CD14-positive monocyte (primary cell): ENCODE results near the gene ADAMTS18. TPM values are rescaled to one million over a fixed set of nuclear protein-coding genes. Genes with fewer than 3 reads are reported as not detected.

Experiments
- DNase-seq, 3 donors: peaks; one replicate each; pipeline ENCODE4 v3.0.0-alpha.2; 2011 to 2022
- H2AFZ ChIP-seq: 2 replicates; pipeline ENCODE4 v1.6.0; 2012; ENCODE audit warnings: mild to moderate bottlenecking, low read depth, low read length, inconsistent platforms; ENCODE audit not compliant: insufficient read depth, poor library complexity, severe bottlenecking
- H3K27ac ChIP-seq, 2 donors: 1 replicate in 1 of 2; 2 replicates in 1 of 2; pipeline ENCODE4 v1.5.1; 2012 to 2013; ENCODE audit warnings: low read length in 2 of 2, control low read depth in 1 of 2, inconsistent platforms in 1 of 2, low read depth in 1 of 2, mild to moderate bottlenecking in 1 of 2
- H3K27me3 ChIP-seq, 2 donors: one replicate each; pipeline versions ENCODE4 v1.6.0 to v1.6.1; 2011 to 2013; ENCODE audit warnings: low read length in 2 of 2; ENCODE audit not compliant: control insufficient read depth in 2 of 2, insufficient read depth in 2 of 2
- H3K36me3 ChIP-seq, 2 donors: replicated peaks in 1 of 2; 1 replicate in 1 of 2; 2 replicates in 1 of 2; pipeline versions ENCODE4 v1.5.1 to v1.6.1; 2012 to 2013; ENCODE audit warnings: low read length in 2 of 2, control low read depth in 1 of 2, inconsistent platforms in 1 of 2, mild to moderate bottlenecking in 1 of 2; ENCODE audit not compliant: insufficient read depth in 2 of 2, control insufficient read depth in 1 of 2
- H3K4me1 ChIP-seq, 2 donors: 1 replicate in 1 of 2; 2 replicates in 1 of 2; pipeline versions ENCODE4 v1.5.1 to v1.6.1; 2012 to 2013; ENCODE audit warnings: low read length in 2 of 2, control low read depth in 1 of 2, inconsistent platforms in 1 of 2, mild to moderate bottlenecking in 1 of 2, moderate library complexity in 1 of 2; ENCODE audit not compliant: insufficient read depth in 2 of 2, control insufficient read depth in 1 of 2
- H3K4me2 ChIP-seq: replicated peaks from 2 replicates; pipeline ENCODE3; 2012; ENCODE audit warnings: low read length, moderate library complexity, mild to moderate bottlenecking; ENCODE audit not compliant: poor library complexity, severe bottlenecking; ENCODE audit errors: extremely low read depth
- H3K4me3 ChIP-seq, 3 experiments: fragments of 200-600 bp in 1 of 3; sonication (generic) in 1 of 3; replicated peaks in 1 of 3; 1 replicate in 2 of 3; 2 replicates in 1 of 3; pipeline ENCODE4 v1.5.1; 2011 to 2013; ENCODE audit warnings: low read length in 3 of 3, mild to moderate bottlenecking in 3 of 3, control low read depth in 2 of 3, low read depth in 2 of 3, inconsistent platforms in 1 of 3, moderate library complexity in 1 of 3
- H3K79me2 ChIP-seq: 2 replicates; pipeline ENCODE4 v1.6.0; 2012; ENCODE audit warnings: mild to moderate bottlenecking, control low read depth, inconsistent platforms, low read length, moderate library complexity; ENCODE audit not compliant: insufficient read depth
- H3K9ac ChIP-seq: 2 replicates; pipeline ENCODE4 v1.6.0; 2017; ENCODE audit warnings: low read length, mild to moderate bottlenecking; ENCODE audit not compliant: insufficient read depth, poor library complexity, severe bottlenecking
- H3K9me3 ChIP-seq, 2 donors: replicated peaks in 1 of 2; 1 replicate in 1 of 2; 2 replicates in 1 of 2; pipeline versions ENCODE4 v1.5.1 to v1.6.1; 2012 to 2013; ENCODE audit warnings: low read length in 2 of 2, control low read depth in 1 of 2; ENCODE audit not compliant: control insufficient read depth in 1 of 2, insufficient read depth in 1 of 2
- H4K20me1 ChIP-seq: 2 replicates; pipeline ENCODE4 v1.6.0; 2012; ENCODE audit warnings: mild to moderate bottlenecking, low read length, control low read depth, moderate library complexity; ENCODE audit not compliant: insufficient read depth
- H3K27ac Mint-ChIP-seq, 7 donors: one replicate each; pipeline ENCODE4 v1.8.0; 2020; ENCODE audit warnings: mild to moderate bottlenecking in 7 of 7, mixed read lengths in 7 of 7, moderate library complexity in 6 of 7, inconsistent platforms in 2 of 7
- H3K27me3 Mint-ChIP-seq, 3 donors: one replicate each; pipeline ENCODE4 v1.8.0; 2021 to 2022; ENCODE audit warnings: low read depth in 3 of 3, mild to moderate bottlenecking in 3 of 3, mixed read lengths in 3 of 3, moderate library complexity in 3 of 3, inconsistent platforms in 1 of 3
- H3K36me3 Mint-ChIP-seq, 2 donors: one replicate each; pipeline ENCODE4 v1.8.0; 2020; ENCODE audit warnings: mixed read lengths in 2 of 2, inconsistent platforms in 1 of 2, mild to moderate bottlenecking in 1 of 2
- H3K4me1 Mint-ChIP-seq: one replicate; pipeline ENCODE4 v1.8.0; 2020; ENCODE audit warnings: mild to moderate bottlenecking, mixed read lengths
- H3K4me3 Mint-ChIP-seq, 2 donors: one replicate each; pipeline ENCODE4 v1.8.0; 2020; ENCODE audit warnings: mild to moderate bottlenecking in 2 of 2, mixed read lengths in 2 of 2, moderate library complexity in 1 of 2
- H3K9me3 Mint-ChIP-seq, 7 donors: one replicate each; pipeline ENCODE4 v1.8.0; 2020 to 2022; ENCODE audit warnings: mixed read lengths in 7 of 7, mild to moderate bottlenecking in 6 of 7, moderate library complexity in 6 of 7, inconsistent platforms in 2 of 7
- CTCF ChIP-seq: fragments of 200-600 bp; IDR thresholded peaks from one replicate; pipeline ENCODE4 v1.8.0; 2022; ENCODE audit warnings: antibody characterized with exemption, mild to moderate bottlenecking
- WGBS: methylation state at CpG from one replicate; pipeline ENCODE4 v1.1.5; 2013; ENCODE audit warnings: missing lambda C conversion rate; ENCODE audit not compliant: insufficient coverage; 5-methylcytosine and 5-hydroxymethylcytosine counted together
- intact Hi-C, 2 donors: fragments of 100-400 bp; cut with micrococcal nuclease; formaldehyde crosslinking; loops; one replicate each; pipeline versions ENCODE4 v1.15.0 to v1.15.1; 2023
- polyA plus RNA-seq, 3 donors: library from polyadenylated mRNA; depleted of rRNA in 1 of 3; unstranded in 2 of 3; stranded (reverse) in 1 of 3; fragments of 300-500 nt in 2 of 3; fragments of >200 nt in 1 of 3; fragmentation: Illumina TruSeq in 2 of 3; gene quantifications; 1 replicate in 2 of 3; 2 replicates in 1 of 3; pipeline ENCODE4 v1.2.3, GENCODE V29; 2012 to 2021

The ADAMTS18 gene
- polyA plus RNA-seq, 3 donors: not detected

- Mint-ChIP-seq H3K27me3 (peaks cover 3% of the 10 kb centered on the region in 3 donors), H3K27ac (no peak overlapping the region), H3K4me1 (no peaks in the 10 kb centered on the region), H3K9me3 (peaks cover 0 to 15% (median 6%) of the 10 kb centered on the region in 7 donors), H3K36me3 (no peaks in the 10 kb centered on the region), H3K4me3 (no peak overlapping the region)
- intact Hi-C loops: no loop called here
- WGBS: no CpG with 5 or more reads among the region's 3 CpGs
- Histone ChIP-seq H3K27ac (no peak overlapping the region), H3K27me3 (no peaks in the 10 kb centered on the region), H3K9me3 (no peaks in the 10 kb centered on the region), H3K36me3 (no peaks in the 10 kb centered on the region), H3K4me1 (no peaks in the 10 kb centered on the region), H2AFZ (no peak overlapping the region), H3K9ac (no peak overlapping the region), H3K79me2 (no peaks in the 10 kb centered on the region), H3K4me3 (no peak overlapping the region), H3K4me2 (no peak overlapping the region), H4K20me1 (no peaks in the 10 kb centered on the region)
- DNase-seq: no peak
- no peak for TF ChIP-seq CTCF
These were observed 171.9 kb downstream of the ADAMTS18 start for GRCh38 chr16:77262971-77263370.

- H3K36me3 Mint-ChIP-seq: no peaks in the 10 kb centered on the region
- intact Hi-C loops: no loop called here
These were observed 184.4 kb downstream of the ADAMTS18 start for GRCh38 chr16:77250400-77250799.

More at GRCh38 chr16:77250400-77250799, 184.4 kb downstream of the ADAMTS18 start:
- Histone ChIP-seq H3K9ac (no peak overlapping the region), H3K27ac (no peak overlapping the region), H3K4me1 (no peaks in the 10 kb centered on the region), H3K9me3 (no peaks in the 10 kb centered on the region), H2AFZ (no peak overlapping the region), H3K36me3 (no peaks in the 10 kb centered on the region), H3K79me2 (no peaks in the 10 kb centered on the region), H4K20me1 (no peaks in the 10 kb centered on the region), H3K27me3 (no peaks in the 10 kb centered on the region), H3K4me2 (no peak overlapping the region), H3K4me3 (no peak overlapping the region)
- no peaks in the 10 kb centered on the region for H3K4me1 Mint-ChIP-seq
- DNase-seq: no peak
- no peak overlapping the region for H3K4me3 Mint-ChIP-seq
- WGBS: 100% methylated on average over 2 of the region's 4 CpGs
- H3K27me3 Mint-ChIP-seq: peaks cover 0 to 3% (median 0%) of the 10 kb centered on the region in 3 donors
- H3K27ac Mint-ChIP-seq: no peak overlapping the region
- TF ChIP-seq CTCF: no peak
- H3K9me3 Mint-ChIP-seq: peaks cover 0 to 2% (median 0%) of the 10 kb centered on the region in 7 donors
